Dermis blood vessel endothelial cell (primary cell): ENCODE data around the gene CETN3. TPM values are rescaled to one million over a fixed set of nuclear protein-coding genes. Genes with fewer than 3 reads are reported as not detected.

Experiments
- total RNA-seq: library from RNA; depleted of rRNA; stranded (reverse); fragments of >200 nt; gene quantifications from 2 replicates; pipeline ENCODE4 v1.2.3, GENCODE V29; 2014

The CETN3 gene
- total RNA-seq, 1 donor from 2014 or later = 10.6 TPM

Other genes starting within 250 kb of the CETN3 start
- gene MBLAC2, start 65.0 kb upstream of the CETN3 start, total RNA-seq = 5.6 and 6.3 TPM in 2 replicates
- gene POLR3G, start 65.1 kb upstream of the CETN3 start, total RNA-seq = 4.9 and 12.3 TPM in 2 replicates
- 18.7 and 26.2 TPM in 2 replicates for gene LYSMD3, start 119.8 kb upstream of the CETN3 start, total RNA-seq
- gene ADGRV1, start 149.0 kb upstream of the CETN3 start, total RNA-seq = under 0.01 and 0.14 TPM in 2 replicates